H1 (cell line): Measurements from ENCODE around the gene NPAS4. TPM values are rescaled to one million over a fixed set of nuclear protein-coding genes. Genes with fewer than 3 reads are reported as not detected.

Experiments used
- GTF2F1 ChIP-seq: IDR thresholded peaks from 2 replicates; pipeline ENCODE4 v1.6.1; 2012; ENCODE audit warnings: low read depth, low read length, improper control_type of control experiment, borderline replicate concordance
- polyA plus RNA-seq, 7 experiments: library from polyadenylated mRNA; depleted of rRNA in 3 of 7; stranded (reverse) in 5 of 7; unstranded in 2 of 7; fragments of >200 nt in 5 of 7; fragments of 200-250 nt in 2 of 7; gene quantifications; 1 replicate in 5 of 7; 2 replicates in 1 of 7; 4 replicates in 1 of 7; pipeline versions ENCODE4 v1.2.1 to v1.2.3, GENCODE V29; 2011 to 2013; ENCODE audit warnings: missing spikeins in 2 of 7, mixed read lengths in 2 of 7
- total RNA-seq: library from RNA; stranded (reverse); fragmentation: NEBNext Ultra II Directional; extraction: Animal tissue kit (Norgen Biotek cat#: 25700); gene quantifications from 2 replicates; pipeline ENCODE4 v1.2.1, GENCODE V29; 2021
- TF ChIP-seq, protein P1 (sequence below): IDR thresholded peaks from 2 replicates; pipeline ENCODE4 v1.6.1; 2011; ENCODE audit warnings: low read length, improper control_type of control experiment

Gene NPAS4
- total and polyA plus RNA-seq, 2 of the 8 experiments (the other 6 are each of a cell fraction or from before 2014, with no cell fraction given), result 0.73 to 0.99 TPM

DNA sequence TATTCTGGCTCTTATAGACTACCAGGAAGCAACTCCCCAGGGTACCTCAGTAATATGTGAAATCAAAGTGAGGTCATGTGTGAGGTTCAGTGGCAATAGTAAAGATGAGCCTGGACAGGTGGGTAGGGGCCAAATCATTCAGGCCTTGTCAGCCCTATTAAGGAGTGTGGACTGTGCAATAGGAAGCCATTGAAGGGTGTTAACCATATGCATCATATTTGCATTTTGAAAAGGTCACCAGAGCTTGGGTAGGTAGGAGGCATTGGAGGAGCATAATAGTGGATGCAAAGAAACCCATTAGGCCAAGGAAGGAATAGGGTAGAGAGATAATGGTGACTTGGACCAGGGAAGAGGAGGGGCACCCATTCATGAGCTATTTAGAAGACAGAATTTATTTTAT lies 26.2 kb downstream of the NPAS4 start (continued):
- TF ChIP-seq, protein P1, sequence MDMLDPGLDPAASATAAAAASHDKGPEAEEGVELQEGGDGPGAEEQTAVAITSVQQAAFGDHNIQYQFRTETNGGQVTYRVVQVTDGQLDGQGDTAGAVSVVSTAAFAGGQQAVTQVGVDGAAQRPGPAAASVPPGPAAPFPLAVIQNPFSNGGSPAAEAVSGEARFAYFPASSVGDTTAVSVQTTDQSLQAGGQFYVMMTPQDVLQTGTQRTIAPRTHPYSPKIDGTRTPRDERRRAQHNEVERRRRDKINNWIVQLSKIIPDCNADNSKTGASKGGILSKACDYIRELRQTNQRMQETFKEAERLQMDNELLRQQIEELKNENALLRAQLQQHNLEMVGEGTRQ, result no peak
- no peak for TF ChIP-seq GTF2F1
